PC-9 (cell line): ENCODE measurements around the gene CTBS.

ENCODE experiments used
- CTCF ChIP-seq: fragments of 200-600 bp; sonication (generic); conservative IDR thresholded peaks from 2 replicates; pipeline ENCODE4 v1.6.1; 2017; ENCODE audit warnings: mixed run types, antibody characterized with exemption, mild to moderate bottlenecking, moderate library complexity
- EZH2 ChIP-seq: fragments of 200-600 bp; sonication (generic); IDR thresholded peaks from 2 replicates; pipeline ENCODE4 v1.8.0; 2017; ENCODE audit warnings: antibody characterized with exemption, low read depth

- TF ChIP-seq CTCF (no peak), EZH2 (no peak)
Observed at GRCh38 chr1:84611796-84612195, 37.6 kb upstream of the CTBS start.
